WERI-Rb-1 (cell line): ENCODE measurements around the gene CD81.

ENCODE experiments used
- DNase-seq: peaks from one replicate; pipeline ENCODE4 v3.0.0-alpha.2; 2020
- H3K27ac ChIP-seq: fragments of 250-450 bp; sonication (Bioruptor Pico); 2 replicates; pipeline ENCODE4 v1.5.1; 2020; ENCODE audit warnings: mild to moderate bottlenecking, moderate library complexity
- H3K27me3 ChIP-seq: fragments of 250-450 bp; sonication (Bioruptor Pico); 2 replicates; pipeline ENCODE4 v1.5.1; 2021; ENCODE audit warnings: mild to moderate bottlenecking, low read depth, moderate library complexity; ENCODE audit not compliant: insufficient read depth, severe bottlenecking
- H3K36me3 ChIP-seq: fragments of 250-450 bp; sonication (Bioruptor Pico); 2 replicates; pipeline ENCODE4 v1.5.1; 2020; ENCODE audit warnings: mild to moderate bottlenecking, moderate library complexity
- H3K4me3 ChIP-seq: 2 replicates; pipeline ENCODE4 v1.5.1; 2011; ENCODE audit warnings: low read depth, mild to moderate bottlenecking, control low read depth, low read length
- H3K9me3 ChIP-seq: fragments of 250-450 bp; sonication (Bioruptor Pico); 2 replicates; pipeline ENCODE4 v1.5.1; 2021; ENCODE audit warnings: mild to moderate bottlenecking, moderate library complexity; ENCODE audit not compliant: severe bottlenecking
- TF ChIP-seq, protein P1 (sequence below): IDR thresholded peaks from 2 replicates; pipeline ENCODE4 v1.5.1; 2011; ENCODE audit warnings: low read depth, mild to moderate bottlenecking, control low read depth, inconsistent platforms, low read length

The CD81 gene

DNA sequence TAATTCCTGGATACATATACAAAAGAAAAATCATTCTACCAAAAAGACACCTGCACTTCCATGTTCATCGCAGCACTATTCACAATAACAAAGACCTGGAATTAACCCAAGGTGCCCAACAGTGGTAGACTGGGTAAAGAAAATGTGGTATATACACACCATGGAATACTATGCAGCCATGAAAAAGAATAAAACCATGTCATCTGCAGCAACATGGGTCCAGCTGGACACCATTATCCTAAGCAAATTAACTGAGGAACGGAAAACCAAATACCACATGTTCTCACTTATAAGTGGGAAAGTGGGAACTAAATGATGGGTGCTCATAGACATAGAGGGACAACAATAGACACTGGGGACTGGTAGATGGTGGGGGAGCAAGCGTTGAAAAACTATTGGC is 62.7 kb downstream of the CD81 start:
- no peak overlapping the region for H3K4me3 ChIP-seq
- TF ChIP-seq, protein P1, sequence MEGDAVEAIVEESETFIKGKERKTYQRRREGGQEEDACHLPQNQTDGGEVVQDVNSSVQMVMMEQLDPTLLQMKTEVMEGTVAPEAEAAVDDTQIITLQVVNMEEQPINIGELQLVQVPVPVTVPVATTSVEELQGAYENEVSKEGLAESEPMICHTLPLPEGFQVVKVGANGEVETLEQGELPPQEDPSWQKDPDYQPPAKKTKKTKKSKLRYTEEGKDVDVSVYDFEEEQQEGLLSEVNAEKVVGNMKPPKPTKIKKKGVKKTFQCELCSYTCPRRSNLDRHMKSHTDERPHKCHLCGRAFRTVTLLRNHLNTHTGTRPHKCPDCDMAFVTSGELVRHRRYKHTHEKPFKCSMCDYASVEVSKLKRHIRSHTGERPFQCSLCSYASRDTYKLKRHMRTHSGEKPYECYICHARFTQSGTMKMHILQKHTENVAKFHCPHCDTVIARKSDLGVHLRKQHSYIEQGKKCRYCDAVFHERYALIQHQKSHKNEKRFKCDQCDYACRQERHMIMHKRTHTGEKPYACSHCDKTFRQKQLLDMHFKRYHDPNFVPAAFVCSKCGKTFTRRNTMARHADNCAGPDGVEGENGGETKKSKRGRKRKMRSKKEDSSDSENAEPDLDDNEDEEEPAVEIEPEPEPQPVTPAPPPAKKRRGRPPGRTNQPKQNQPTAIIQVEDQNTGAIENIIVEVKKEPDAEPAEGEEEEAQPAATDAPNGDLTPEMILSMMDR = no peak
- peaks cover 8% of the 10 kb centered on the region for H3K9me3 ChIP-seq
- H3K36me3 ChIP-seq = no peaks in the 10 kb centered on the region
- DNase-seq = no peak
- H3K27ac ChIP-seq = no peak overlapping the region
- peaks cover 85% of the 10 kb centered on the region for H3K27me3 ChIP-seq

DNA sequence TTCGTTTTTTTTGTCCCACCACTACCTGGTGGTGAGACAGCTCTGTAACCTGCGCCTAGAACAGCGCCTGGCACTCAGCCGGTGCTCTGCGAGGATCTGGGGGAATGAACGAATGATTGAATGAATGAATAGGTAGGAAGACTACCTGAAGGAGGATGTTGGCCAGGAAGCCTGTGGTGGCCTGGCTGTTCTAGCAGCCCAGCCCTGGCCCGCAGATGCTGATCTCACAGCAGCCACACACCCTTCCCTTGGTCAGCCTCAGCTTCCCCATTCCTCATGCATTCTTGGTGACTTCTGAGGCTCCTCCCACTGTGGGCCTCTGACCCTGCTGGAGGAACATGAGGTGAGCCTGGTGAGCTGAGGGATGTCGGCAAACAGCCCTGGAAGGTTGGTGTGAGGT is 63.5 kb downstream of the CD81 start:
- no peaks in the 10 kb centered on the region for H3K36me3 ChIP-seq
- H3K27ac ChIP-seq = no peak overlapping the region
- peaks cover 8% of the 10 kb centered on the region for H3K9me3 ChIP-seq
- no peak overlapping the region for H3K4me3 ChIP-seq
- peaks cover 86% of the 10 kb centered on the region for H3K27me3 ChIP-seq
- TF ChIP-seq, protein P1 = no peak
- DNase-seq = no peak

DNA sequence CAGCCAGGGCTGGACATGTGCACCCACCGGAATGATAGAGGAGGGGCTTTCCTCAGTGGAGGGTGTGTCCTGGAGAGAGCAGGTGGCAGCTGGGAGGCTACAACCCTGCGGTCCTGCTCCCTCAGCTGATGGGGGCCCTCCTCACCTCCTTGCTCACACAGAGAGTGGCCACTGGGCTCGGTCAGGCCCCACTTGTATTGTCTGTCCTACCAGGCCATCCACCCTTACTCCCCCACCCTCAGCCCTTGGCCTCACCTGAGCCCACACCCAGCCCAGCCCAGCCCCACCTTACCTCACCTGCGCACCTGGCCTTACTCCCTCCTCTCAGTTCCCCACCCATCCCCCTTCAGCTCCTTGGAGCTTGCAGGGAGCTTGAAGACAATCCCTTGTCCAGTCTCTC is 64.1 kb downstream of the CD81 start:
- peaks cover 88% of the 10 kb centered on the region for H3K27me3 ChIP-seq
- no peak for DNase-seq
- no peak overlapping the region for H3K27ac ChIP-seq
- H3K36me3 ChIP-seq = no peaks in the 10 kb centered on the region
- no peak overlapping the region for H3K4me3 ChIP-seq
- peaks cover 8% of the 10 kb centered on the region for H3K9me3 ChIP-seq
- TF ChIP-seq, protein P1 = no peak

DNA sequence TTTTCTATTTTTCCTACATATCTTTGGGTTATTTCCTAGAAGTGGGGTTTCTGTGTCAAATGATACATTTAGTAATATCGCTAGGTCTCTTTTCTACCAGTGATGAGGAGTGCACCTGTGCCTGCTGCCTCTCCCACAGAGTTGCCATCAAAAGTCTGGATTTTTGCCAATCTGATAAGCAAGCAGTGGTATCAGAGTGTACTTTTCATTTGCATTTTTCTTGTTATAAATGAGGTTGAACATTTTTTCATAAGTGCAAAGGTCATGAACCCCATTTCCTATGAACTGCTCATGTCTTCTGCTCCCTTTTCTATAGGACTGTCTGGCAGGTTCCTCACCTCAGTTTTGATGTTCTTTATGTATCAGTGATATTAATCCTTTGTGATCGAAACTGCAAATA is 65.5 kb downstream of the CD81 start:
- Histone ChIP-seq H3K27me3 (peaks cover 88% of the 10 kb centered on the region), H3K9me3 (peaks cover 8% of the 10 kb centered on the region), H3K36me3 (no peaks in the 10 kb centered on the region), H3K4me3 (no peak overlapping the region), H3K27ac (no peak overlapping the region)
- DNase-seq = no peak
- TF ChIP-seq, protein P1 = no peak

DNA sequence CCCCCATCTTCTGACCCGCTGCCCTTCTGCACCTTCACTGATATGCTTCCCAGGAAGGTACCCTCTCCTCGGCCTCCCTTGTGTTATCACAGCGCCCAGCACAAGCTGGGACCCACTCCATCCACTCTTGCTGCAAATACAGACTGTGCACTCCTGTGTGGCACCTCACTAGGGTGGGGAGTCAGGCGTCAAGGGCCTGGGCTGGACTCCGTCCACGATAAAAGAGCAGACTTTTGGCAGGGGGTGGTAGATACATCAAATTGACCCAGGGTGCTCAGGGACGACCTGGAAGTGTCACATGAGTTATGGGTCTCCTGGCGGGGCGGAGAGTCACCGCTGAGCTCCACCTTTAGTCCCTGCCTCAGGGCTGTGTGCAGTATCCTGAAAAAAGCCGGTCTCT is 66.3 kb downstream of the CD81 start:
- H3K9me3 ChIP-seq = peaks cover 8% of the 10 kb centered on the region
- no peak for DNase-seq
- no peak overlapping the region for H3K4me3 ChIP-seq
- TF ChIP-seq, protein P1 = no peak
- H3K27me3 ChIP-seq = peaks cover 88% of the 10 kb centered on the region
- no peaks in the 10 kb centered on the region for H3K36me3 ChIP-seq
- no peak overlapping the region for H3K27ac ChIP-seq

DNA sequence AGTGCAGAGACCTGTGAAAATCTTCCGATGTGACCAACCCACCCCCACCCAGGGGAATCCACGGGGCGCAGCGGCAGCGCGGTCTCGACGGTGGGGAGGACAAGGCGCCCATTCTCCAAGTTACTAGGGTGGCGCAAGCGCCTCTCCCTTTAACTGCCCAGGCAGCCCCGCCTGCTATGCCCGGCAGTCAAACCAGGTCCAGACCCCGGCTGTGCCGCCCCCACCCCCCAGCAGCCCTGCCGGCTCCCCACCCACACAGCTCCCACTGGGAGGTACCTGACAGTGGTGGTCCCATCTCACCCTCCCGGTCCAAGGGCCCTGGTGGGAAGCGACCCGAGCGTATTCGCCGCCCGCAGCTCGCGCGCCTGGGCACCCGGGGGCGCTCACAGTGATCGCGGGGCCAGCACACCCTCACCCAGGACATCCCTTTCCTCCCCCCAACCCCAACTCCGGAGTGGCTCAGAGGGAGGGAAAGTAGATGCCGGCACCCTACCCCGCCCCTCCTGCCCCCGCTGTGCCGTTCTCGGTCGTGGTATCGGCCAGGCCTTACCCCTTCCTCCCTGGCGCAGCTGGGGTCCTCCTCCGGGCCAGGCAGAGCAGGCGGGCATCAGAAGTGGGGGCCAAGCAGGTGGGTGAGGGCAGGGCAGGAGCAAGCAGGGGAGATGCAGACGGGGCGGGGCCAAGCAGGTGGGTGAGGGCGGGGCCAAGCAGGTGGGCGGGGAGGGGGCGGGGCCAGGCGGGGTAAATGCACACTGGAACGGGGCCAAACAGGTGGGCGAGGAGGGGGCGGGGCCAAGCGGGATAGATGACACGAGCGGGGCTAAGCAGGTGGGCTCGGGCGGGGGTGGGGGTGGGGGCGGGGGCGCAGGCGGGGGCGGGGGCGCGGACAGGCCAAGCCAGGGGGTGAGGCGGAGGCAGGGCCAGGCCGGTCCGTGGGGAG is 67.0 kb downstream of the CD81 start, which contains the start of gene TRPM5:
Gene TRPM5 (minus strand): TSS at position 634 of the 940 bp plus-strand sequence. CDS start 21,478 bp downstream, outside the sequence.
- Histone ChIP-seq H3K9me3 (peaks cover 8% of the 10 kb centered on the region), H3K27me3 (peaks cover 88% of the 10 kb centered on the region), H3K36me3 (no peaks in the 10 kb centered on the region), H3K4me3 (peak within 1 kb of the TSS; percentile 26), H3K27ac (no peak within 1 kb of the TSS)
- DNase-seq = peak; percentile 51
- TF ChIP-seq, protein P1 = no peak
